ENCODE measurements around the gene CAPN14.

CAPN14 gene

DNA sequence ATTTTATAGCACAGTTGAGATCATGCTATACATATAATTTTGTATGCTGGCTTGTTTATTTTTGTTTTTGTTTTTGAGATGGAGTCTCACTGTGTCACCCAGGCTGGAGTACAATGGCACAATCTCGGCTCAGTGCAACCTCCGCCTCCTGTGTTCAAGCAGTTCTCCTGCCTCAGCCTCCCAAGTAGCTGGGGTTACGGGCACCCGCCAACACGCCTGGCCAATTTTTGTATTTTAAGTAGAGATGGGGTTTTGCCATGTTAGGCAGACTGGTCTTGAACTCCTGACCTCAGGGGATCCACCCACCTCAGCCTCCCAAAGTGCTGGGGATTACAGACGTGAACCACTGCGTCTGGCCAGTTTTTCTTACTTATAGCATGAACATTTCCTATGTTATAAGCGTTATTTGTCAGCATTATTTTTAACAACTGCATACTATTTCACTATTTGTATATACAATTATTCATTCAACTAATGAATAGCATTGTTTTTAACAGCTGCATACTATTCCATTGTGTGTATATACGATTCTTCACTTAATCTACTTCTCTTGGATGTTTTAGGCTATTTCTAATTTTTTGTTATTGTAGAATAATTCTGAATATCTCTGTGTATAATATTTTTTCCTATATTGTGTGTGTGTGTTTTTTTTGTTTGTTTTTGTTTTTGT is 20.2 kb upstream of the CAPN14 start:
- H3K4me1 Mint-ChIP-seq (ENCODE audit: low read depth in 2 of 2): peaks cover 9 to 17% of the 10 kb centered on the region in 2 donors
- no peak overlapping the region for H3K4me3 Mint-ChIP-seq
- no peaks in the 10 kb centered on the region for H3K27me3 Mint-ChIP-seq
- no peak for DNase-seq
- H3K36me3 Mint-ChIP-seq (ENCODE audit: insufficient read depth): no peaks in the 10 kb centered on the region
- no peak overlapping the region for H3K27ac Mint-ChIP-seq
- no peak for ATAC-seq (replicated peaks)
- H3K9me3 Mint-ChIP-seq: no peaks in the 10 kb centered on the region

DNA sequence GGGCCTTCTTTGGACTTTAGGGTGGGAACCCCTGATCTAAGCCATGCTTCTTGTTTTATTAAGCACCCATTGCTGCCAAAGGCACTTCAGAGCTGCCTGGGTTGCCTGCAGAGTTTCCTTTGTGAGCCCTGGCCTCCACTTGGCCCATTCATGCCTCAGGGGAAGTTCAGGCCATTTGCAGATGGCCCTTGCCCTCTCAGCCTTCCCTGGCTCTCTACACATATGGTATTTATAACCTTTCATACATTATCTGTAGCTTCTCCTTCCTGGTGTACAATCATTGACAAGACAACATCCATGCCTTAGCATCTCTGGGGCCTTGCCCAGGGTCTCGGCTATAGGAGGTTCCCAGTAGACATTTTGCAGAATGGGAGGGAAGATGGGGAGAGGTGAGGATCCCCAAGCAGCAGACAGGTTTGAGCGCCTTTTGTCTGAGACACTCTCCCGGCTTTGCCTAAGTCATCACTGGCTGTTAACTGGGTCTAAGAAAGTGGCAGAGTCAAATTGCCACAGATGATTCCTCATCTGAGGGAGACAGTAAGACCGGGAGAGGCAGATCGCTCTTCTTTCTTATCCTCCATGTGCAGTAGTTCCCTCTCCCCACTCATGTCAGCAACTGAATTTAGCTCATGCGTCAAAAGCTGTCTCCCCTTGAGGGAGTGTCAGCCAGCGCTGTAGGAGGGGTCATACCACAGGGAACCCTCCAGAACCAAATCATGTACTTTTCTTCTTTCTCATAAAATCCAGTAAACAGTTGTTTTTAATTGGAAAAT is 19.3 kb upstream of the CAPN14 start:
- Mint-ChIP-seq H3K27me3 (peaks cover 0 to 3% of the 10 kb centered on the region in 2 donors), H3K4me3 (no peak overlapping the region), H3K36me3 (ENCODE audit: insufficient read depth) (no peaks in the 10 kb centered on the region), H3K27ac (no peak overlapping the region), H3K4me1 (ENCODE audit: low read depth in 2 of 2) (peaks cover 9 to 17% of the 10 kb centered on the region in 2 donors), H3K9me3 (no peaks in the 10 kb centered on the region)
- DNase-seq: no peak
- no peak for ATAC-seq (replicated peaks)

DNA sequence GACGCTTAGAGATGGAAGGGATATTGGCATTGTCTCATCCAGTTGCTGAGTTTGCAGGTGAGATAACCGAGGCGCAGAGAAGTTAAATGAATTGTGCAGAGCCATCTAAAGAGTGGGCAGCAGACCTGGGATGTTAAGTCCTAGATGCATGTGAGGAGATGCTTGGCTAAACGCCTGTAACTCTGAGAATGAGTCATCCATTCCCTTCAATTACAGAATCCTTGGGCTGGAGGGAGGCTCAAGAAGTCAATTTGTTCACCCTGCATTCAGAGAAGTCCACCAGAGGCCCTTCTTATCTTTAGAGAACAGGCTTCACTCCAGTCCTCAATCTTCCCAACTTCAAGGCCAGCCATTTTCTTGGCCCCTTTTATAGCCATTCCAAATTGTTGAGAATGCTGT is 18.2 kb upstream of the CAPN14 start:
- Mint-ChIP-seq H3K36me3 (ENCODE audit: insufficient read depth) (no peaks in the 10 kb centered on the region), H3K27me3 (peaks cover 0 to 14% of the 10 kb centered on the region in 2 donors), H3K4me1 (ENCODE audit: low read depth in 2 of 2) (peaks cover 9 to 17% of the 10 kb centered on the region in 2 donors), H3K27ac (peak overlapping the region in 1 of 2 donors; percentile 56), H3K9me3 (no peaks in the 10 kb centered on the region), H3K4me3 (peak overlapping the region; percentile 79 to 81)
- ATAC-seq (replicated peaks): no peak
- DNase-seq: no peak

DNA sequence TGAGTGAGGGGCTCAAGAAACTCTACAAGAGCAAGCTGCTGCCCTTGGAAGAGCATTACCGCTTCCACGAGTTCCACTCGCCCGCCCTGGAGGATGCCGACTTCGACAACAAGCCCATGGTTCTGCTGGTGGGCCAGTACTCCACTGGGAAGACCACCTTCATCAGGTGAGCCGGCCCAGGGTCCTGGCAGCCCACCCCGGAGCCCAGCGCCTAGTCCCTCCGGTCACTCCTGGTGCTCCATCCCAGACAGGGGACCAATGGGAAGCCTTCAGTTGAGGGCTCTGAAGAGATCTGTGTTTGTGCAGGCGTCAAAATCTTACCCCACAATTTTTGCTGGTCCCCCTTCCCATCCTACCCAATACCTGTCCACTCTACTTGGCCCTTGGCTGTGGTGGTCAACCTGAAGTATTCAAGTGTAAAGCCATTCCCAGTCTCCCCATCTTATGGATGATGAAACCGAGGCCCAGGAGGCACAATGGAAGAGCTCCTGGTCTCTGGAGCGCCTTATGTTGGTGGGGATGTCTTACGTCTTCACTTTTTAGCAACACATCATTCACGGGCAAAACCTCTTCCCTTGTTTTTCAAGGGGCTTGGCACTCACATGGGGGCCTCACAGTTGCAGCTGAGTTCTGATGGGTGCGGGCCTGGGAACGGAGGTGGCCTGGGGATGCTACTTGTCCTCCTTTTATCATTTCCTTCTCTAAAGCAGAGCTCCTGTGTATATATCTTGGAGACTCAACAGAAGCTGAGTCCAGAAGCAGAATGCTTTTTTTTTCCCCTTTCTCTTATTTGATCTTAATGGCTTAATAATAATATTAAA is 17.6 kb upstream of the CAPN14 start:
- peaks cover 0 to 17% of the 10 kb centered on the region in 2 donors for H3K27me3 Mint-ChIP-seq
- DNase-seq: no peak
- H3K36me3 Mint-ChIP-seq (ENCODE audit: insufficient read depth): no peaks in the 10 kb centered on the region
- H3K4me3 Mint-ChIP-seq: peak overlapping the region; percentile 79 to 81
- H3K9me3 Mint-ChIP-seq: no peaks in the 10 kb centered on the region
- H3K4me1 Mint-ChIP-seq (ENCODE audit: low read depth in 2 of 2): peaks cover 9 to 15% of the 10 kb centered on the region in 2 donors
- ATAC-seq (replicated peaks): no peak
- H3K27ac Mint-ChIP-seq: peak overlapping the region in 1 of 2 donors; percentile 56

DNA sequence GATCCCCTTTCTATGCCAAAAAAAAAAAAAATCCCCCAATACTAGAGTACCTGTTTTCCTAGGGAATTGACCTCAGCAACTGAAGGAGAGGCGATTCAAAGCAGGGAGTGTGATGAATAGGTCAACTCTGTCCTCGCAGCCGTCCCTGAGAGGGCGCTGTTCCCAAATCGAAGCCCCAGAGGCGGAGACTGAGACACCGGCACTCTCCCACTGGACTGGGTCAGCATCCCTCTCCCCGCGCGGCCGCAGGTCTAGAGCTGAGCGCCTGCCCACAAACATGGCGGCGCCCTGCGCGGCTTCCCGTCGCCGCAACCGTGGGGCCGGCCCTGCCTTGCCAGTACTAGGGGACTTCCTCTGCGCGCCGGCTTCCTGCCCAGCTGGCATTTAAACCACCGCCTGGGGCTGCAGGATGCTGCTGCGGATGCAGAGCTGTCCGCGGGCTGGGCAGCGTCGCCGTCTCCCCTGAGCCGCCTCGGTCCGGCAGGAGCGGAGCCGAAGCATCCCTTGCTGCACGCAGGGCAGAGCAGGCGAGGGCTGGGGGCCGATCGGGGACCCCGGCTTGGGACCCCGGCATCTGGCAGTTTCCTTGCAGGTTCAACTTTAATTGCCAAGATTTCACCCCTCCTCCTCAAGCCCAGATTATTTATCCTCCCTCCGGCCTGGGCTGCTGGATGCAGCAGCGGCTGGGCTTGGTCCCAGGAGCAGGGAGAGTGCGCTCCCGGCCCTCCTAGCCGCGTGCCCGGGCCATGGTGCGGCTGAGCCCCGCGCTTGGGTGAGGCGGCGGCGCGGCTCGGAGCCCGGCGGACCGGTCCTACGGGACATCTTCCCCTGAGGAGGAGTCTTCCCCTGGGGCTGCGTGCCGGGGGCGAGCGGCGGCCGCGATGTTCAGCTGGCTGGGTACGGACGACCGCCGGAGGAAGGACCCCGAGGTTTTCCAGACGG is 16.7 kb upstream of the CAPN14 start, which contains the start of gene EHD3:
TSS of gene EHD3 (plus strand) at position 412 of the 942 bp plus-strand sequence. CDS start at position 882, 470 bp downstream.
- peak; percentile 63 to 70 (median 69) for DNase-seq
- Mint-ChIP-seq H3K4me3 (peak within 1 kb of the TSS; percentile 79 to 81), H3K36me3 (ENCODE audit: insufficient read depth) (no peaks in the 10 kb centered on the region), H3K27me3 (peaks cover 0 to 18% of the 10 kb centered on the region in 2 donors), H3K9me3 (no peaks in the 10 kb centered on the region), H3K4me1 (ENCODE audit: low read depth in 2 of 2) (peaks cover 9 to 15% of the 10 kb centered on the region in 2 donors), H3K27ac (peak within 1 kb of the TSS; percentile 29 to 56)
- ATAC-seq (replicated peaks): peak; percentile 96

DNA sequence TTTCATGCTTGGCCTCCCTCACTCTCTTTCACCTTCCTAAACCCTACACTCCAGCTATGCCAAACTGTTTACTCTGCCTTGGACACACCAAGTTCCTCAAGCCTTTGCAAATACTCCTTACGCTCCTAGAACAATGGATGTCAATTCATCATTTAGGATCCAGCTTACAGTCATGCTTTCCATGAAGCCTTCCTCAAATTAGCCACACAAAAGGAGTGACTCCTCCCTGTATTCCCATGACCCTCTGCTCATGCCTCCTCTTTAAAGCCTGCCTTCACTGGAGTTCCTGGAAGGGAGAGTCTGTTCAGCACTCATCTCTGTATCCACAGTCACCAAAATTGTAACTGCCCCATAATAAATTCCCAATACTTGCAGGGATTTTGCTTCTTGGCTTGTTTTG is 15.9 kb upstream of the CAPN14 start:
- peaks cover 0 to 24% of the 10 kb centered on the region in 2 donors for H3K27me3 Mint-ChIP-seq
- H3K9me3 Mint-ChIP-seq: no peaks in the 10 kb centered on the region
- no peaks in the 10 kb centered on the region for H3K36me3 Mint-ChIP-seq (ENCODE audit: insufficient read depth)
- ATAC-seq (replicated peaks) (no peak), DNase-seq (no peak)
- H3K4me1 Mint-ChIP-seq (ENCODE audit: low read depth in 2 of 2): peaks cover 9 to 12% of the 10 kb centered on the region in 2 donors
- H3K4me3 Mint-ChIP-seq: peak overlapping the region; percentile 79 to 81
- peak overlapping the region in 1 of 2 donors; percentile 29 for H3K27ac Mint-ChIP-seq

DNA sequence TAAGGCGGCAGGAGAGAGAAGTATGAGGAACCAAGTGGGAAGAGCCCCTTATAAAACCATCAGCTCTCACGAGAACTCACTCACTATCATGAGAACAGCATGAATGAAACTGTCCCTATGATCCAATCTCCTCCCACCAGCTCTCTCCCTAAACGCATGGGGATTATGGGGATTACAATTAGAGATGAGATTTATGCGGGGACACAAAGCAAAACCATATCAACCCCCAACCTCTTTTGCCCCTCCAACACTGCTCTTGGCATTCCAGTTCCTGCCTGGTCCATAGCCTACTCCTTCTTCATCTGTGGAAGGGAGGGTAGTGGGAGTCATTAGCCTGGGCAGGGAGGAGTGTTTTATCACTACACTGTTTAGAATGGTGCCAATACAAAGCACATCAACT is 15.3 kb upstream of the CAPN14 start:
- Mint-ChIP-seq H3K36me3 (ENCODE audit: insufficient read depth) (no peaks in the 10 kb centered on the region), H3K4me3 (no peak overlapping the region), H3K9me3 (no peaks in the 10 kb centered on the region), H3K27ac (no peak overlapping the region), H3K4me1 (ENCODE audit: low read depth in 2 of 2) (peaks cover 9 to 12% of the 10 kb centered on the region in 2 donors), H3K27me3 (peaks cover 0 to 30% of the 10 kb centered on the region in 2 donors)
- ATAC-seq (replicated peaks): no peak
- no peak for DNase-seq

DNA sequence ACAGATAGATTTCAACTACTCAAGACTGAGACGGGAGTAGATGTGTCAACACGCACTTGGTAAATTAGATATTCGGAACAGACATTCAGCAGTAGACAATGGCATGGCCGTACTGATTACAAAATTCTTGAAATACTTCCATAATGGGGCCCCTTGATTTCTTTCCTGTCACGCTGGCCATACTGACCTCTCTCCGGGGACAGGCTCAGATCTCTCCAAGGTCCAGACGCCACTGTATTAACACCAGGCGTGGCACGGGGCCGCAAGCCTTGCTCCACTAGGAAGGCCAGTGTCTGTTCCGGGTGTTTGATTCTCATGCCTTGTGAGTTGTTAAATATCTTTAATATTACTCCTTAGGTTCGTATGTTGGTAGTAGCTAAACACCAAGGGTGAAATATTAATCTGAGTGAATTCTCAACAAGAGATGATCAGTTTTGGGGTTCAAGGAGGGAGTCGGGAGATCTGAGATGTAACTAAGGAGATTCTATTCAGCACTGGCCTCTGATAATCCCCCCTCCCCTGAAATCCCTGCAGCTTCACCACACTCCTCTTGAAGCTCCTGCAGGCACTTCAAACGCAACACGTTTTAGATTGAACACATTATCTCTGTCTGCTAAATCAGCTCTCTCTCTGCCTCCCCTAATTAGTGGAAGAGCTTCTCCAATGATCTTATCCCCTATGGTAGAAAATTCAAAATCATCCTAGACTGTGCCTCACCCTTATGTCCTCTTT is 14.4 kb upstream of the CAPN14 start:
- ATAC-seq (replicated peaks) (no peak), DNase-seq (no peak)
- H3K4me3 Mint-ChIP-seq: no peak overlapping the region
- H3K27me3 Mint-ChIP-seq: peaks cover 0 to 38% of the 10 kb centered on the region in 2 donors
- H3K27ac Mint-ChIP-seq: no peak overlapping the region
- no peaks in the 10 kb centered on the region for H3K36me3 Mint-ChIP-seq (ENCODE audit: insufficient read depth)
- H3K9me3 Mint-ChIP-seq: no peaks in the 10 kb centered on the region
- H3K4me1 Mint-ChIP-seq (ENCODE audit: low read depth in 2 of 2): peaks cover 9 to 12% of the 10 kb centered on the region in 2 donors

DNA sequence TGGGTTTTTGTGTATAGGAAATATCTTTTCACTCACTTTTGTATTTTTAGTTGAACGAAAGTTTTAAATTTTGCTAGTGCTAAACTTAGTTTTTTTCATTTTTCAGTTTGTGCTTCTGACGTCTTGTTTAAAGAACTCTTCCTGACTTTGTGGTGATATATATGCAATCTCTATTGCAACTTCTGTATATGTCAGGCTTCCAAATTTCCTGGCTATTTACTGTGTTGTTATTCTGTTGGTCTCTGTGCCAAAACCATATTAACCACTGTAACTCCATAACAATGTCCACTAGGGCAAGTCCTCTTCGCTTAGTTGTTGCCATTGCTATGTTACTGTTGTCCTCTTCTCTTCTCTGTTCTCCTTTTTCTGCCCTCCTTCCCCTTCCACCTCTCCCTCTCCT is 13.4 kb upstream of the CAPN14 start:
- Mint-ChIP-seq H3K27ac (no peak overlapping the region), H3K4me1 (ENCODE audit: low read depth in 2 of 2) (peaks cover 8 to 12% of the 10 kb centered on the region in 2 donors)
- ATAC-seq (replicated peaks): no peak

DNA sequence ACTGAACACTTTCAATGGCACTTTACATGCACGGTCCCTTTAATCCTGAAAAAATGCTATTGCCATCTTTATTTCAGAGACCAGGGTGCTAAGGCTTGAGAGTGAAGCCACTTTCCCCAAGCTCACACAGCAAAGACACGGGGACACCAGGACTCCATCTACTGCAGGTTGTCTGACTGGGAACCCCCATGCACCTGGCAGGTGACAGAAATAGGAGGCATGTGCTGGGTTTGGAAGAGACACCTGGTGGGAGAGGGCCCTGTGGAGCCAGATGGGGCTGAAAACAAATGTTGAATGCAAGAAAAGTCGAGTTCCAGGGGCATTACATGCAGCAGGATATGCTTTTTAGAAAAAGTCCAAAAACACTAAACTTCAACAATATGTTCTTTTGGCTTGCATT is 11.4 kb upstream of the CAPN14 start:
- Mint-ChIP-seq H3K36me3 (ENCODE audit: insufficient read depth) (no peaks in the 10 kb centered on the region), H3K9me3 (no peaks in the 10 kb centered on the region), H3K27me3 (peaks cover 14 to 49% of the 10 kb centered on the region in 2 donors), H3K4me1 (ENCODE audit: low read depth in 2 of 2) (peaks cover 0 to 5% of the 10 kb centered on the region in 2 donors), H3K27ac (no peak overlapping the region), H3K4me3 (no peak overlapping the region)
- DNase-seq (no peak), ATAC-seq (replicated peaks) (no peak)

More for the DNA sequence above, 13.4 kb upstream of the CAPN14 start:
- Mint-ChIP-seq H3K4me3 (no peak overlapping the region), H3K36me3 (ENCODE audit: insufficient read depth) (no peaks in the 10 kb centered on the region), H3K27me3 (peaks cover 2 to 43% of the 10 kb centered on the region in 2 donors), H3K9me3 (no peaks in the 10 kb centered on the region)
- DNase-seq: no peak

DNA sequence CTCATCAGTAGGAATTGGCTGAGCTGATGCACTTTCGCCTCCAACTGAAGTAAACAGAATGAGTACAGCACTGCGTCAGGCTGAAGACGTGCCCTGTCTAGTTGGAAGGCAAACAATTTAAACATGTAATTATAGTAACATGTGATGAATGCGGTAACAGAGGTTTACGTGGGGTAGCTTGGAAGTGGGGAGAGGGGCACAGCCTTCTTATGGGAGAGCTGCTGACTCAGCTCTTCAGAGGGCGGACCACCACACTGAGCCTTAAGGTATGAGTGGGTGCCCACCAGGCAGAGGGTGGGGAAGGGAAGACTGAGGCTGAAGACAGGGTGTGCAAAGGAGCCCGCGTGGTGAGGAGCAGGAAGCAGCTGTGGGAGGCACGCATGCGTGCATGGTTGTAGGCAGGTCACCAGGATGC is 10.4 kb upstream of the CAPN14 start:
- H3K4me1 Mint-ChIP-seq (ENCODE audit: low read depth in 2 of 2): no peaks in the 10 kb centered on the region
- H3K4me3 Mint-ChIP-seq: no peak overlapping the region
- H3K27ac Mint-ChIP-seq: no peak overlapping the region
- peaks cover 21 to 57% of the 10 kb centered on the region in 2 donors for H3K27me3 Mint-ChIP-seq
- ATAC-seq (replicated peaks) (no peak), DNase-seq (no peak)
- no peaks in the 10 kb centered on the region for H3K36me3 Mint-ChIP-seq (ENCODE audit: insufficient read depth)
- H3K9me3 Mint-ChIP-seq: no peaks in the 10 kb centered on the region

DNA sequence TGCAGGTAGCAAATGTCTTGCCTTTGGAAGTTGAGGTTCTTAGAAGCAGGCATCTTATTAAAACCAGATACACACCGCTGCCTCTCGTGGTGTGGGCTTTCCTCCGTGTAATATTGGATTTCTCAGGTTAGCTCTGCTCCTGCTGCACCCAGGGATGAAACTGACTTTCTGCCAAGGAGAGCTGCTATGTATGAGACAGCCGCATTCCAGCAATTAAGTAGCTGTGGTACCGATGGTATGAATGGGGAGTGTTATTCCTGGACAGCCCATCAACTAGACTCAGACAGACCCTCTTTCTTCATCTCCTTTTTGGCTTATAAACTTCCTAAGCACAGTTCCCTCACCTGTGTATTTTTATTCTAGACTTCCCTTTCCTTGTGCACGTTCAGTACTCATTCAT is 9.8 kb upstream of the CAPN14 start:
- no peak for DNase-seq
- peaks cover 25 to 64% of the 10 kb centered on the region in 2 donors for H3K27me3 Mint-ChIP-seq
- no peaks in the 10 kb centered on the region for H3K4me1 Mint-ChIP-seq (ENCODE audit: low read depth in 2 of 2)
- ATAC-seq (replicated peaks): no peak
- H3K9me3 Mint-ChIP-seq: no peaks in the 10 kb centered on the region
- no peak overlapping the region for H3K4me3 Mint-ChIP-seq
- no peak overlapping the region for H3K27ac Mint-ChIP-seq
- H3K36me3 Mint-ChIP-seq (ENCODE audit: insufficient read depth): no peaks in the 10 kb centered on the region
